GM21360 (cell line): Measurements from ENCODE around the gene ARHGEF9.
"Not testable (repeated sequence)": the region's sequence is repeated elsewhere in the genome, so short reads cannot be mapped to it uniquely, and the experiment has no call there.

Experiments
- ATAC-seq: cut with Tn5 transposase; IDR thresholded peaks from one replicate; pipeline ENCODE4 v1.9.1; 2021; ENCODE audit warnings: mild to moderate bottlenecking, moderate library complexity; ENCODE audit not compliant: unreplicated experiment

ARHGEF9 gene

DNA sequence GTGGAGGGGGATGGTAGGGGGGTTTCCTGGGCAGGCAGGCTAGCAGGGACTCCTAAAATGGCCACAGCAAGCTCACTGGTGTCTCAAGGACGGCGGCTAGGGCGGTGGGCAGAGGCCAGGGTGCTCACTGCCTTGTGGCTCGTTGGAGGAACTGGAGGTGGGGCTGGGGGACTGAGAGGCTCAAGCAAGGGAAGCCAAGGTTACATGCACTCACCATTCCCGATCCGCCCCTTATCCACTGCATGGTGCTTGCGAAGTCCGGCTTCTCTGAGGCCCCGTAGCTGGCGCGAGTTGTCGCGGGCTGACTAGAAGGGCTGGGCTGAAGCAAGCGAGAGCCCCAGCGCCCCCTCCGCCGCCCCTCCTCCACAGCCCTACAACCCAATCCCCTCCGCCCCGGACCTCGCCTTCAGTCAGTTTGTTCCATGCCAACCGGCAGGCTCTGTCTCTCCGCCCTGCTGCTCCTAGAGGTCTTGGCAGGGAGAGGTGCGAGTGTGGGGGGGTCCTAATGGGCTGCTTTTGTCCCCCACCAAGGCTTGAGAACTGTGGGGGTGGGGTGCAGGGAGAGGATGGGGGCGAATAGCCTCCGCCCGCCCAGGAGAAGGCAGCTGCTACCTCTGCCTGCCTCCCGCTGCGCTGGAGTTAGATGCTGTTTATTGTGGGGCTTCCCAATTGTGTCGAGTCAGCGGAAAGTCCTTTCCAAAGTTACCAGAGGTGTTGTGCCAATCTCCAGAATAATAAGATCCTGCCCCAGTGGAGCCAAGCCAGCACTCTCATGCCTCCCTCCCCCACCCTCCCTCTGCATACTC is at the start of gene ARHGEF9:
Gene ARHGEF9 (minus strand): TSS at position 313 of the 806 bp plus-strand sequence. CDS start 69 bp downstream, at position 244.
- ATAC-seq: peak; percentile 59

DNA sequence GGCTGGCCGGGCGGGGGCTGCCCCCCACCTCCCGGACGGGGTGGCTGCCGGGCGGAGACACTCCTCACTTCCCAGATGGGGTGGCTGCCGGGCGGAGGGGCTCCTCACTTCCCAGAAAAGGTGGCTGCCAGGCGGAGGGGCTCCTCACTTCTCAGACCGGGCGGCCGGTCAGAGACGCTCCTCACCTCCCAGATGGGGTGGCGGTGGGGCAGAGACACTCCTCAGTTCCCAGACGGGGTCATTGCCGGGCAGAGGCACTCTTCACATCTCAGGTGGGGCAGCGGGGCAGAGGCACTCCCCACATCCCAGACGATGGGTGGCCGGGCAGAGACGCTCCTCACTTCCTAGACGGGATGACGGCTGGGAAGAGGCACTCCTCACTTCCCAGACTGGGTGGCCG is 40.4 kb upstream of the ARHGEF9 start:
- ATAC-seq: not testable (repeated sequence)

DNA sequence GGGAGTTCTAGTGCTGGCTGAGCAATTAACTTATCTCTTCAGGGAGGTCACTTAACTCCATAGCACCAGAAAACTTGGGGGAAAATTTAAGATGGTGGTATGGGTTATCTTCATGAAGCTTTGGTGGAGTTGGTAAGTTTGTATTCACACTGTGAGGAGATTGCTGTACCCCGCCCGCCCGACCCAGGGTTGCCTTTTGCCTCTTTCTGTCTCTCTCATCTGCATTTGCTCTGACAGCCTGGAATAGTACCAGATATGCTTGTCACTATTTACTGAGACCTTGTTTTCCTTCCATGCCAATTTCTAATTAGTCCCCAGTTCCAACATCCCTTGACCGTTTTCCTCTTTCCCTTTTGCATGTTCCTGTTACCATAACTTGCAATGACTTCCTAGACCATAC is 33.1 kb upstream of the ARHGEF9 start:
- ATAC-seq: no peak

DNA sequence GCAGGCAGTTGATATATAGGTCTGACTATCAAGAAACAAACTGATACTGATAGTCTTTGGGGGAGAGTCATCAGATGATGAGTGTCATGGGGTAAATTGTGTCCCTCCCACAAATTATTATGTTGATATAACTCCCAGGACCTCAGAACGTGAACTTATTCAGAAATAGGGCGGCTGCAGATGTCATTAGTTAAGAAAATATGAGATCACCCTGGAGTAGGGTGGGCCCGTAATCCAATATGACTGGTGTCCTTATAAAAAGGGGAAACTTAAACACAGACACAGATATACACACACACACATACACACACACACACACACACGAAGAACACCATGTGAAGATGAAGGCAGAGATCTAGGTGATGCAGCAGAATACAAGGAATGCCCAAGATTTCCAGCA is 32.7 kb upstream of the ARHGEF9 start:
- no peak for ATAC-seq

DNA sequence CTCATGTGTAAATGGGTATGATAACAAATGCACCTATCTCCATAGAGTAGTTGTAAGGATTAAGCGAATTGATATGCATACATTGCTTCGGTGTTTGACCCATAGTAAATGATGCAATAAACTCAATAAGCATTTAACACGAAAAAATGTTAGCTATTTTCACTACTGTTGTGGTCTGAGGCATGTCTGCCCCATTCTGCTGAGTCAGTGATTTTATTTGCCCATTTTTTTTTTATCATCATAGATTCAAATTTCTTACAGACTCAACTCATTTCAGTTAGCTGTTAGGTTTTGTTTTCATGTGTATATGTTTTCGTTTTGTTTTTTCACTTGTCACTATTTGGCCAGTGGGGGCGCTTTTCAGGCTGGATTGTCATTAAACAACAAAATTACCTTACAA is 27.8 kb upstream of the ARHGEF9 start:
- no peak for ATAC-seq

DNA sequence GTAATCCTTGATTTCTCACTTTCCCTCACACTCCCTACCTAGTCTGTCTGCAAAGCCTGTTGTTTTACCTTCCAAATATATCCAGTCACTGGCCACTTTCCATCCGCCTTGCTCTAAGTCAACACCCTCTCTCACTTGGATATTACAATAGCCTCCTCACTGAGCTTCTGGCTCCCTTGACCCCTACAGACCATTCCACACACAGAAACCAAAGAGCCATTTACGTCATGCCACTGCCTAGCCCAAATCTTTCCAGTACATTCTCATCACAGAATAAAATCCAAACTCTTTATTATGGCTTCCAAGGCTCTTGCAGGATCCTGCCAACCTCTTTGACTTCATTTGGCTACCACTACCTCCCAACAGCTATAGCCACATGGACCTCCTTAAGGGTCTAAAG is 25.7 kb upstream of the ARHGEF9 start:
- no peak for ATAC-seq

DNA sequence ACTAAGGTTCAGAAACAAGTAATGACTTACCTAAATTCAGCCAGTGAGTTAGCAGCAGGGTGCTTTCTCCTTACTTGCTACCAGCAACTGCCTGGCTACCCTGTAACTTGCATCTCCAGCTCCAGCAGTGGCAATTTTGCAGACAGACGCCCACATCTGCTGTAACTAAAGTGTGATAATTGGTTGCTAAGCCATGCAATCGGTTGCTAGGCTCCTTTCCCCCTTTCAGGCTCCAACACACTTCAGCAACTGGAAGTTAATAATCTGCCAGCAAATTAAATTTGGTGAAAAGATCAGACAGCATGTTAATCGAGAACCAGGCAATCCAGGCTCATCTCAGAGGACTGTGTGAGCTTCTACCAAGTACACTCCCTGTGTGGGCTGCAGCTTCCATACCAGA is 24.2 kb upstream of the ARHGEF9 start:
- no peak for ATAC-seq

DNA sequence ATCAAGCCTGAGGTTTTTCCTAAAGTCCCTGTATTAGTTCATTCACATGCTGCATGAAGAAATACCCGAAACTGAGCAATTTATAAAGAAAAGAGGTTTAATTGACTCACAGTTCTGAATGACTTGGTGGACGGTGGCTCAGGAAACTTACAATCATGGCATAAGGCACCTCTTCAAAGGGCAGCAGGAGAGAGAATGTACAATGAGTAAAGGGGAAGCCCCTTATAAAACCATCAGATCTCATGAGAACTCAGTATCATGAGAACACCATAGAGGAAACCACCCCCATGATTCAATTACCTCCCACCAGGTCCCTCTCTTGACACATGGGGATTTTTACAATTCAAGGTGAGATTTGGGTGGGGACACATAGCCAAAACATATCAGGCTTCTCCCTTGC is 10.4 kb upstream of the ARHGEF9 start:
- ATAC-seq: not testable (repeated sequence)

DNA sequence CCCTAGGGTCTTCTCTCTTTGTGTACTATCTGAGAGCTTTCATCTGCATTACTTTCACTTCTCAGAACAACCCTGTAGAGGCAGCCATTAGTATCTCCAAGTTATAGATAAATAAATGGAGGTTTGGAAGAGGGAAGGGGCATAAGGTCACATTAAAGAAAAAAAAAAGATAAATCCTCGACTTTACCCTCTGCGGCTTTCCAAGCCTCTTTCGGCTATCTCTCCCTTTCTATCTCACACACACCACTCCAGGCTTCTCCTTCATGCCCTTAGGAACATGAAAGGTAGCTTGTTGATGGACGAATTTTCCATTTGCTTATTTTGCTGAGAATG is 660 bp upstream of the ARHGEF9 start:
- peak; percentile 19 for ATAC-seq

DNA sequence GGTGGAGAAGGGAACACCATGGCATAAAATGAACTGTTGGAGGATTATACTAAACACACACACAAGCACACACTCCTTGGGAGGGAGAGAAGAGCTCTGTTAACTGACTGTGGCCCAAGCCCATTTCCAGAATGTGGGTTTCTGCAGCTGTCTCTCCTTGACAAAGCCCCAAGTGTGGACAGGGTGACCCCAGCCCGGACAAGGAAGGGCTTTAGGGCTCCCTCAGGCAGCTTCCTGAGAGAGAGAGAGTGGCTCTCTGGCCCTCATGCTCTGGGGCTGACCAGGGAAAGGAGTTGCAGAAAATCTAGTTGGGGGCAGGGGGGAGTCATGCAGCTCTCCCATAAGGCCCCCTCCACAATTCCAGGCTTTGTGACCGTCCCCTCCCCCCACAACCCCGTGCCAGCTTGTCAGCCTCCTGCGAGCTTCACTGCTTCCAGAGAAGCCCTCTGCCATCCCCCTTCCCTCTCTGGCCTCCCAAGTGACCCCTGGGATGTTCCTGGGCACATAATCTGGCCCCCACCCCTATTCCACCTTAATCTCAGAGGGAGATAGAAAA is 590 bp downstream of the ARHGEF9 start:
- no peak for ATAC-seq

DNA sequence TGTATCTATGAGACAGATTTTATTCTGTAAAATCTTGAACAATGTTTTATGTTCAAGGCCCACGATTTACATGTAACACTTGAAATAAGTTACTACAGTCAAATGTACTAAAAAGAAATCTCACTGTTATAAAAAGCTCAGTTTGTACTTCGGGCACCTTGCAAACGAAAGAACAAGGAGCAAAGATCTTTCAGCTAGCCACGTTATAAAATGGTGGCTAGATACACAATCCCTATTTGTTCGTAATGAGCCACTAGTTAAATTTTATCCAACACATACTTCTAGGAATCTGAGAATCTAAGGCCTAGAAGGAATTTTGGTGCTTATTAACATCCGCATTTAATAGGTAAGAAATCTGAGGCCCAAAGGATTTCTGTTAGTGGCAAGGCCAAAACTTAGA is 2.5 kb downstream of the ARHGEF9 start:
- no peak for ATAC-seq

DNA sequence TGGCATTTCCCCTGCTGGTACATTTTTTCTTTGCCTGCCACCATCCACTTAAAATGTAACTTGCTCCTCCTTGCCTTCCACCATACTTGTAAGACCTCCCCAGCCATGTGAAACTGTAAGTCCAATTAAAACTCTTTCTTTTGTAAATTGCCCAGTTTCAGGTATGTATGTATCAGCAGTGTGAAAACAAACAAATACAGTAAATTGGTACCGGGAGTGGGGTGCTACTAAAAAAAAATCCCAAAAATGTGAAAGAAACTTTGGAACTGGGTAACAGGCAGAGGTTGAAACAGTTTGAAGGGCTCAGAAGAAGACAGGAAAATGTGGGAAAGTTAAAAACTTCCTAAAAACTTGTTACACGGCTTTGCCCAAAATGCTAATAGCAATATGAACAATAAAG is 16.3 kb downstream of the ARHGEF9 start:
- ATAC-seq: no peak

DNA sequence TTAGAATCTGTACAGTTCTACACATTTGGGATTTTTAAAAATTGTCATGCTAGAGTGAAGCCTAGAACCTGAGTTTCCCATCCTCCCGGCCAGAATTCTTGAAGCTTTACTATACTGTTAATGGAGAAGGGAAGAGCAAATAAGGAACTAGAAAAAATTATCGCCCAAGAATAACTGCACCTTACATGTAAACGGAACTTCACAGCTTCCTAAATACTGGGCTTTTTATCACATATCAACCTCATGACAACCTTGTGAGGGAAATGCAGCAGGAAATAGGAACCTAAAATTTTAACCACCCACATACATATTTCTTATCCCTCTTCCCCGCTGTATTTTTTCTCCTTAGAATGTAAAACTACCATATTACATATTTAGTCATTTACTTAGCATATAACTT is 19.3 kb downstream of the ARHGEF9 start:
- ATAC-seq: no peak

DNA sequence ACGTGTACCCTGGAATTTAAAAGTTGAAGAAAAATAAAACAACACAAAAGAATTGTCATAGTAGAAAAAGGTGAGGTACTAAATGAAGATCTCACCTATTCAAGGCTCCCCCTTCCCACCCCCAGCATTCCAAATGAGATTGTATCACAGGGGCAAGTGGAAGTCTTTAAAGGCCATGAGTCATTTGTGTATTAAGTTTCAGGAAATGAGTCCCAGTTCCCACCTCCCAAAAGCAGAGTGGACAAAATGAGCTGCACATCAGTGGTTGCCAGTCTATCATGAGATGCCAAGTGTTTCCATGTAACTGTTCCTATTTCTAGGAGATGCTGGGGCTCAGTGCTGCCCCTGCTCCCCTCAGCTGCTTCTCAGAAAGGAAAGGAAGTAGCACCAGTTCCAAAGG is 20.1 kb downstream of the ARHGEF9 start:
- ATAC-seq: no peak

DNA sequence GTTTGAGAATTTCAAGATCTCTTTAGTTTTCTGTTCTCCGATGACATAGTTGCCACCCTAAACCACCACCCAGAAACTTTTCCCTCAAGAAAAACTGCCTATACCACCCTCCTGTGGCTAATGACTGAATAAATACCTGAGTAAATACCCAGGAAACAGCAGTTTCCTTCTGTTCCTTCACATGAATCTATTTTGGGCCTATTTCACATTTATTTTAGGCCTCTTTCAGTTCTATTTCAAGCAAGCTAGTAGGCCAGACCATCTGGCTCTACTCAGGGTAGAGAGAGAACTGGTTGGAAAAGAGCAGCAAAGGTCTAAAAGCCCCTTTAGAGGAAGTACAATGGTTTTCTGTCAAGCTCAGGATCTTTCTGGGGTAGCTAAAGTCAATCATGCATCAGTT is 23.4 kb downstream of the ARHGEF9 start:
- peak; percentile 85 for ATAC-seq

DNA sequence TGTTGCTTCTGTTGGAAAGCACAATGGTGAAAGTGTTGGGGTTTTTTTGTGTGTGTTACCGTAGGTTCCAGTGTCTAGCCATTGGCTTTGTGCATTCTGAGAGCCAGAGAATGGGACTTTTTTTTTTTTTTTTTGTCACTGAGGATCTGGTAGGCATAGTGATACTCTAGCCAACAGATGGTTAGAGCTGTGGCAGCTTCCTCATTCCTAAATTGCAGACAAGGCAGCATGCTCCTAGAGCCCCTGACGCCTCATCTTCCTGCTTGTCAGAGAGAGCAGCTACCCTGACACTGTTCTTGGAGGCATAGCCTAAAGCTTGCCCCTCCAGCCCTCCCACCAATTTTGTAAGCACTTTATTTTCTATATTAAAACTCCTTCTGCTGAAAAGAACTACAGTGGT is 27.0 kb downstream of the ARHGEF9 start:
- no peak for ATAC-seq

DNA sequence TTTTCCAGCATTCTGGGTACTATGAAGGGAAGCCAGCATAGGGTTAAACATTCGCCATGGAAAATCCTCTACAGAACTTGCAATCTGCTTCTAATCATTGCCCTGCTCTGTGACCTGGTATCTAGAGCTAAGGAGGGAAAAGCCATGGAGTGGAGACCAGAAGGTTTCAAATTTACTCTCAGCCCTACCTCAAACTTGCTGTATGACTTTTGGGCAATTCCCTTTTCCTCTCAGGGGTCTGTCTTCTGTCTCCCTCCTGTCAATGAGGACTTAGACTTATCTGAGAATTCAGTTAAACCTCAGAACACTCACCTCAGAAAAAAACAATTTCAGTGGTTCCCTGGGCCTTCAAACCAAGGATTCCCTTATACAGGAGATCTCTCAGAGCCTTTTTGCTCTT is 29.1 kb downstream of the ARHGEF9 start:
- ATAC-seq: no peak

DNA sequence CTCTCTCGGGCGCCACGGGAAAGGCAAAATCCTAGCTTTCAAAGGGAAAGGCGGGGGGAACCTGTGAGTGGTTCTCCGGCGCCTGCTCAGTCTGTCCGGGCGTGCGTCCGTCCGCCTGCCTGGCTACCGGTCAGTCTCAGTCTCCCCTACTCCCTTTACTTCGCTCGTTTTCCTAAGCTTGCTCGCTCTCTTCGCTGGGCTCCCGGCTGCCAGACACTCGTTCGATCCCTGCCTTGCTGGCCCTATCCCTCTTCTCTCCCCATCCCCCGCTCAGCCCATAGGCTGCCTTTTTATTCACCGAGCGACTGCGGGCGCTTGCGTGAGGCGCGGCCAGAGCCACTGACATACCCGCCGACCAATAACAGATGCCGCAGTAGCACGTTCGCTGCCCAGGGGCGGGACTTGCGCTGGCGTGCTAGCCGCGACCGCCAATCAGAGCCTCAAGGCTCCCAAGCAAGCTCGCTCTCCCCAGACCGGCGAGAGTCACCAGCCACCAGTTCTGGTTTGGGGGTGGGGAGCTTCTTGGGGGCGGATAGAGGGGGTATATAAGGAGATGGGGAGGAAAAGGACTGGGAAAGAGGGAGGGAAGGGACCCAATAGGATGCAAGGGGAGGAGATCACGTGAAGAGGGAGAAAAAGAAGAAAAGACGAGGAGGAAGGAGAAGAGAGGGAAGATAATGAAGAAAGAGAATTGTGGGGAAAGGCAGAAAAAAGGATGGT is 30.0 kb downstream of the ARHGEF9 start:
- ATAC-seq: peak; percentile 97

DNA sequence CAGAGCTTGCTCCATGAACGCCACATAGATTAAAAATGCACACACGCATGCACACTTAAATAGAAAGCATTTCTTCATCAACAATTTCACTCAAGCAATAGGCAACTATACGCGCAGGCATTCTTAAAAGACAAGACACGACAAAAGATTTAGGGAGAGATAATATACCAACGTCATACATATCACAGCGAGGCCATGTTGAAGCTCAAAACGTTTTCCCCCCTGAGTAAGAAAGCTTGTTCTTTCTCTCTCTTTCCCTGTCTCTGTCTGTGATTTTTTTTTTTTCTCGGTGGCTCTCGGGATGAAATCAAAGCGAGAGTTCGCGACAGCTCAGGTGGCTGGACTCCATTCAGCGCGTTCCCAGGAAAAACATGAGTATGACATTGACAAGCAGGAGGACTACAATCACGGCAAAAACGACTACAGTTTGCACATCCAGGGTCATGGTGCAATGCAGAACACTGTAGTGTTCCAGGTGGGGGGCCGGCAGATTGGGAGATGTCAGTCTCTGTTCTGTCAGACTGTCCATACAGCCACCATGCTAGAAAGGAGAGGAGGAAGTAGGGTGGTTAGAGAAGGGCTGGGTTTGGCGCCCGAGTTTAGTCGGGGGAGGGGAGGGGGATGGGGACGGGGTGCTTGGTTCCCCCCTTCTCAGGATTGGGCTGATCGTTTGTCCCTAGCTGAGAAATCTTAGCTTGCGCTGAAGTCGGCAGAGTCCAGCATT is 30.7 kb downstream of the ARHGEF9 start:
- ATAC-seq: peak; percentile 18

DNA sequence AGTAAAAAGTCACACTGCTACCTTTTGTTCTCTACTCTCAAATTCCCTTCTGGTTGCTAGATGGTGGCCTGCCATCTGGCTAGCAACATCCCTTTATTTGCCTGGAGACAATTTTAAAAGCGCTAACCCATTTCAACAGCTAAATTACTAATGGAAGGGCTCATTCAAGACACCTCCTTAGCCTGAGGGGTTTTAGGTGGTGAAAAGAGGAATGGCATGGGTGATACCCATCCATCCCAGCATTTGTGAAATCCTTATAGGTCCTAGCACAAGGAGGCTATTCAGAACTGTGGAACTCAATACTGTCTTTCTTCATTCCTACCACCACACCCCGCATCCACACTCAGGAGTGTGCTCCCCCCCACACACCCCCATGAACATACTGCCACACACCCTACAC is 33.5 kb downstream of the ARHGEF9 start:
- ATAC-seq: no peak

DNA sequence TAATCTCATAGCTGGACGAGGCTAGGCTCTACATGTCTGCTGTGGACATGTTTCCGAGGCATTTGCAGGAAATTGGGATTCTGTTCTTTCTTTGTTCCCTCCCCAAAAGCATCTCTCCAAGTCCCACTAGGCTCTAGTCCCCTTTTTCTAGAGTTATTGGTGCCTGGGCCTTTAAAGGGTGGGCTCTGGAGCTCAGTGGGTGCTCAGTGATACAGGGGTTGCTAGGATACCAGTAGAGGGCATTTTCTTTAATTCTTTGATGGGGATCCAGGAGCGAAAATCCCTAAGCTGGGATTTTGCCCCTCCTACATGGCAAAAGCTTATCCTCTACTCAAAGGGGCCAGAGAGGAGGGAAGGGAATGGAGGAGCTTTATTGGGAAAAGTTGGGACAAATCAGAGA is 34.2 kb downstream of the ARHGEF9 start:
- no peak for ATAC-seq

DNA sequence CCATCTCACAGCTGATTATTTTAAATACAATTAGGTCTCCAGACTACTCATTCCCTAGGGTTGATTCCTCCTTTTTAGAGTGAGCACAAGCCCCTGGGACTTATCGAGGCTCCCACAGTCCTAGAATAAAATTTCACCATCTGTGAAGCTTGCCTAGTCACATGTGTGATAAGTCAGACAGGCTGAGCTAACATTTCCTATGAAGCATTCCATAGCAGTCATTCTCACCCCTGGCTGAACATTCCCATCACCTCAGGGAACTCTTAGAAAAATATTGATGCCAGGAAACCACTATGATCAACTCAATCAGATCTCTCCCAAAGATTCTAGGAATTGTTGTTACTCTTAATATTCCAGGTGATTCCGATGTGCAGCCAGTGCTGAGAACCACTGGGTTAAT is 37.7 kb downstream of the ARHGEF9 start:
- ATAC-seq: no peak
